Fibroblast of skin of right quadriceps (primary cell): Measurements from ENCODE around the gene CNPY4.

Source experiments
- DNase-seq: peaks from one replicate; pipeline ENCODE4 v3.0.0-alpha.2; 2013

The CNPY4 gene

DNA sequence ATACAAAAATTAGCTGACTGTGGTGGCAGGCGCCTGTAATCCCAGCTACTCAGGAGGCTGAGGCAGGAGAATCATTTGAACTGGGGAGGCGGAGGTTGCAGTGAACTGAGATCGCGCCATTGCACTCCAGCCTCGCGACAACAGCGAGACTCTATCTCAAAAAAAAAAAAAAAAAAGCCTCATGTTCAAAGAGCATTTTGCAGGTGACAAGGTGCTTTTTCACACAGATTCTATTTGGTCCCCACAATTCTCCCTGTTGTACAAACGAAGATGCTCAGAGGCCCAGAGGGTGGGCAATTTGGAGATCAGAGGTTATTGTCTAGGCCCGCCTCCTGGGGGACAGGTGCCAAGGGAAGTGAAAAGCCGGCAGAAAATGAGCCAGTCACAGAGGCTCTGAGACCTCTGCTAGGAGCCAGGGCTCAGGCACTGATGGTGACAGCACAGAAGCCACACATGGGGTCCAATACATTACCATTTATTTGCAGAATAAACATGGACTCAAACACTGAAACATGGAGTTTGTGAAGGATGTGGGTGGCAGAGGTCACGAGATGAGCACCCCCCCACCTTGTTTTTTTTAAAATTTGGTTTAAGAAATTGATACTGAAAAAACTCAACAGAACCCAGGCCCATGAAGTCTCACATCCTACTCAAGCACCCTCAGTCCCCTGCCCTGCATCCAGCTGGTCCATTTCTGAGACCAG, 49.9 kb downstream of the CNPY4 start:
- no peak for DNase-seq

- no peak for DNase-seq
Measured at GRCh38 chr7:100170101-100170897, 50.9 kb downstream of the CNPY4 start.

GRCh38 chr7:100171087-100171681, 51.8 kb downstream of the CNPY4 start:
- DNase-seq = no peak

- no peak for DNase-seq
Measured at GRCh38 chr7:100171840-100172239, 52.4 kb downstream of the CNPY4 start.

DNA sequence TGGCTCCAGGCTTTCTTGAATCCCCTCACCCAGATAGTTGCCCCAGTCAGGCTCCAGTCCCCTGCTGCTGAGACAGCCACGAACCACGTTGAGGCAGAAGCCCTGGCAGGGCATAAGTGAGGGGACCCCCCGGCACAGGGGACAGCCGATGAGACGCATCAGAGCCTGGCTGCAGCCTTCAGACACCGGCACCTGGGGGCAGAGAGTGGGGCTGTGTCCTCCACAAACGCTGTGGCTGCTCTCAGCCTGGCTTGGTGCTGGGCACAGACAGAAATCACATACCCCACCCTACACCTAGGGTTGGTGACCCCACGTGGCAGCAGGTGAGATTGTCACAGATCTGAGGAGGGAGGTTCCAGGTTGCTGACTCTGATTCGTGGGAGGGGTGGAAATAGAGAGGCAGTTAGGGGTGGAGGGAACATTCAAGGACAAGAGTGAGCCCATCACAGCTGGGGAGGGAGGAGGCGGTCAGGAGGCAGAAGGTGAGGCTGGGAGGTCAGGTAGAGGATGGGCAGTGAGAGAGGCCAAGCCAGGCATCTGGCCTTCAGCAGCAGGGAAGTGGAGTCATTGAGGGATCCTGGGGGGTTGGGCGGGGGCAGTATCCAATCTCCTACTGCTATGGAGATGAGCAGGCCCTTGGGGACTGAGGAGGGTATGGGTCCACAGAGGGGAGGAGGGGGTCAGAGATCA, 54.5 kb downstream of the CNPY4 start:
- no peak for DNase-seq

DNA sequence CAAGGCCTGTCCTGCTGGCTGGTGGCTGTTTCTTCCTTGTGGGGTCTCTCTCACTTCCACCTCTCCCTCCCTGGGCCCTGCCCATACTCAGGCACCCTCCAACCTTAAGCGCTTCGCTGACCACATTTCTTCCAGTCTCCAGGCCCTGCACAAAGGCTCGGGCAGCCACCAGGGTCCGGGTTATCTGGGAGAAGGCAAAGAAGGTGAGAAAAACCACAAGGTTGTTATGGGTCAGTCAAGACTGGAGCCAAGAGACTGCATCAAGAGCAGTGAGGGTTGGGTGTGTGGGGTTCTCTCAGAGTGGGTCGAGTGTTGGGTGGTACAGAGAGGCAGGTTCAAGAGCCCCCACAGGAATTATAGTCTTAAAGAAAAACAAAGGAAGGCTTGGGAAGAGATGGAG, 55.1 kb downstream of the CNPY4 start:
- no peak for DNase-seq
